ENCODE data around the gene FBP1. TPM values are rescaled to one million over a fixed set of nuclear protein-coding genes. Genes with fewer than 3 reads are reported as not detected.

Gene FBP1
- polyA plus RNA-seq, 1 experiment = not detected

DNA sequence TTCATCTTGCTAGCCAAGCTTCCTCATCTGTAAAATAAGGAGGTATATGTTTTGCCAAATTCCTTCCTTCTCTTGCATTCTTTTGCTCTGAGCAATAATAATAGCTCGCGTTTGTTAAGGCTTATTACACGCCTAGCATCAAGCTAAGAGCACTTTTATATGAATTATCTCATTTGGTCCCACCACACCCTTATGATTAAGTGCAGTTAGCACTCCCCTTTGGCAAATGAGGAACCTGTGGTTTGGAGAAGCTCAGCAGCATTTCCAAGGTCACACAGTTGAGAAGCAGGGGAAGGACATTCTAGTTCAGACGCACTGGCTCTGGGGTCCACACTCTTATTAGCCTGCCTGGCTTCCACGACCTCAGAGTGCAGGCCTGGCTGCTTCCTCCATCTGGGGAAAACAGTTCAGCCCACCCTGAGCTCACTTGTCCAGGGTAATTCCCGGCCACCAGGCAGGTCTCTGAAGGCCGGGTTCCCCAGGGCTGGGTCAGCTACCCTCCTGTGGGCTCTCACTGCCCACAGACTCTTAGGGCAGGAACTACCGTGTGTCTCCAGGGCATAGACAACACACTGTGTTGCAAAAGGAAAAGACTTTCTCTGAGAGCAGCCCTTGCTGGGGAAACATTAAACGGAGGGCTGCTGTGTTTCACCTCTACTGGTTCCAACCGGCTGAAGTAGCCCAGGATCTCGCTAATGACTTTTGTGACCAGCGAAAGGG is 9.9 kb upstream of the FBP1 start:
- Histone ChIP-seq H3K27me3 (ENCODE audit: control insufficient read depth, insufficient read depth, low read length) (peaks cover 6% of the 10 kb centered on the region), H3K9me3 (ENCODE audit: control insufficient read depth, insufficient read depth, low read length) (no peaks in the 10 kb centered on the region; the same call in 1 of the 2 replicates), H3K4me3 (ENCODE audit: low read depth, low read length) (no peak overlapping the region), H3K27ac (ENCODE audit: low read depth, low read length) (no peak overlapping the region)
- no peak for DNase-seq (ENCODE audit: low read depth, low spot score)
- POLR2A ChIA-PET = no interaction called here
- CTCF ChIA-PET = interaction anchor here (0.9 to 1.1 kb wide), 3 partner anchors 33 to 483 kb away, joined by 3 read pairs; no protein-coding TSS in a partner anchor
- TF ChIP-seq, protein P1, sequence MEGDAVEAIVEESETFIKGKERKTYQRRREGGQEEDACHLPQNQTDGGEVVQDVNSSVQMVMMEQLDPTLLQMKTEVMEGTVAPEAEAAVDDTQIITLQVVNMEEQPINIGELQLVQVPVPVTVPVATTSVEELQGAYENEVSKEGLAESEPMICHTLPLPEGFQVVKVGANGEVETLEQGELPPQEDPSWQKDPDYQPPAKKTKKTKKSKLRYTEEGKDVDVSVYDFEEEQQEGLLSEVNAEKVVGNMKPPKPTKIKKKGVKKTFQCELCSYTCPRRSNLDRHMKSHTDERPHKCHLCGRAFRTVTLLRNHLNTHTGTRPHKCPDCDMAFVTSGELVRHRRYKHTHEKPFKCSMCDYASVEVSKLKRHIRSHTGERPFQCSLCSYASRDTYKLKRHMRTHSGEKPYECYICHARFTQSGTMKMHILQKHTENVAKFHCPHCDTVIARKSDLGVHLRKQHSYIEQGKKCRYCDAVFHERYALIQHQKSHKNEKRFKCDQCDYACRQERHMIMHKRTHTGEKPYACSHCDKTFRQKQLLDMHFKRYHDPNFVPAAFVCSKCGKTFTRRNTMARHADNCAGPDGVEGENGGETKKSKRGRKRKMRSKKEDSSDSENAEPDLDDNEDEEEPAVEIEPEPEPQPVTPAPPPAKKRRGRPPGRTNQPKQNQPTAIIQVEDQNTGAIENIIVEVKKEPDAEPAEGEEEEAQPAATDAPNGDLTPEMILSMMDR (IDR thresholded peaks at IDR 0.05; ENCODE audit: low read depth, low read length) = no peak

DNA sequence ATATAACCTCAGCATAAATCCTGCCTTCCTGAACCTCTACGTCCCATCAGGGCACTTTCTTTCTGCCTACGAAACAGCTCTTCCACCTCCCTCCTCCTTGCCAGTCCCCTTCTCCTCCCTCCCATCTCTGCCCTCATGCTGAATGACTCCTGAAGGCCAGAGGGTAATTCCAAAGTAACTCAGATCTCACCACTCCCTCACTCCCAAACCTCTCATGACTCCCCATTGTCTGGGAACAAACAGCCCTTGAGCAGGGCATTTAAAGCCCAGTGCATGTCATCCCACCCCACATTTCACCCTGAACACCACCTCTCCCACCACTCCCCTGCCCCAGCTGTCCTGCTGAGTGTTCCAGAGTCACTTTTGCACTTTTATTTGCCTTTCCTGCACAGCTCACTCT is 8.9 kb upstream of the FBP1 start:
- ChIA-PET POLR2A (no interaction called here), CTCF (interaction anchor here (1.0 to 1.1 kb wide), 2 partner anchors 34 to 484 kb away, joined by 3 read pairs; no protein-coding TSS in a partner anchor)
- DNase-seq (ENCODE audit: low read depth, low spot score) = no peak
- Histone ChIP-seq H3K27ac (ENCODE audit: low read depth, low read length) (no peak overlapping the region), H3K27me3 (ENCODE audit: control insufficient read depth, insufficient read depth, low read length) (peaks cover 3% of the 10 kb centered on the region), H3K9me3 (ENCODE audit: control insufficient read depth, insufficient read depth, low read length) (no peaks in the 10 kb centered on the region; the same call in 1 of the 2 replicates), H3K4me3 (ENCODE audit: low read depth, low read length) (no peak overlapping the region)
- TF ChIP-seq, protein P1 (IDR thresholded peaks at IDR 0.05; ENCODE audit: low read depth, low read length) = no peak

DNA sequence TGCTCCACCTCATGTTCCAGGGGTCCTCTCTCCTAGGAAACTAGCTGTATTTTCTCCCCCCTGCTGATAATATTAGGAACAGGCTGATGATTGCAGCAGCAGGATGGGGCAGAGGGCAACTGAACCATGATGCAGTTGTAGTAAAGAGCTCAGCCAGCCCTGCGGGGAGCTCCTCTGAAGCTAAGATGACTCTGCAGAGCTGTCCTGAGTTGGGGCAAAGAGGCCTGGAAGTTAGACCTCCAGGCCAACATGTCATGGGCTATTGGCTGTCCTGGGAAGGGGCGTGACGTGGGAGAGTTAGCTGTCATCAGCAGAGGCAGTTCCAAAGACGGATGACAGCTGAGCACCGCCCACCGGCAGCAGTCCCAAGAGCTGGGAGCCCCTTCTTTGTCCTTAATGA is 6.6 kb upstream of the FBP1 start:
- Histone ChIP-seq H3K4me3 (ENCODE audit: low read depth, low read length) (no peak overlapping the region), H3K9me3 (ENCODE audit: control insufficient read depth, insufficient read depth, low read length) (no peaks in the 10 kb centered on the region; the same call in 1 of the 2 replicates), H3K27ac (ENCODE audit: low read depth, low read length) (no peak overlapping the region), H3K27me3 (ENCODE audit: control insufficient read depth, insufficient read depth, low read length) (peaks cover 11% of the 10 kb centered on the region)
- CTCF ChIA-PET = interaction anchor here (1.0 to 1.1 kb wide), 2 partner anchors 23 to 482 kb away, joined by 3 to 4 read pairs; no protein-coding TSS in a partner anchor
- TF ChIP-seq, protein P1 (IDR thresholded peaks at IDR 0.05; ENCODE audit: low read depth, low read length) = no peak
- POLR2A ChIA-PET = no interaction called here
- no peak for DNase-seq (ENCODE audit: low read depth, low spot score)

DNA sequence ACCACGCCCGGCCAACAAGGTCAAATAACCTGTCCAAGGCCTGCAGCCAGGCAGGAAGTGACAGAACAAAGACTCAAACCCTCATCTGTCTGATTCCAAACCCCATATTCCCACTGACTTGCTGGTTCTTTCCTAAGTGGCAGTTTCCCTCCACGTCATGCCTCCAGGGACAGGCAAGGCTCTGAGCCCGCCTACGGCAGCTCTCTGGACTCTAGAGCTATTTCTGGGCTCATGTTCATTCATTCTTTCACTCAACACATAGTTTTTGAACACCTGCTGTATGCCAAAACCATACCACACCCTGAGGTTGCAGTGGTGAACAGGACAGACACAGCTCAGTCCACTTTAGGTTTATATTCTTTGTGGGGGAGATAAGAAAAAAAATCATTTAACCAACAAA is 5.2 kb upstream of the FBP1 start:
- no peaks in the 10 kb centered on the region; the same call in 1 of the 2 replicates for H3K9me3 ChIP-seq (ENCODE audit: control insufficient read depth, insufficient read depth, low read length)
- H3K27me3 ChIP-seq (ENCODE audit: control insufficient read depth, insufficient read depth, low read length) = peaks cover 22% of the 10 kb centered on the region
- no peak for DNase-seq (ENCODE audit: low read depth, low spot score)
- ChIA-PET POLR2A (no interaction called here), CTCF (no interaction called here)
- H3K4me3 ChIP-seq (ENCODE audit: low read depth, low read length) = no peak overlapping the region
- TF ChIP-seq, protein P1 (IDR thresholded peaks at IDR 0.05; ENCODE audit: low read depth, low read length) = no peak
- no peak overlapping the region for H3K27ac ChIP-seq (ENCODE audit: low read depth, low read length)

DNA sequence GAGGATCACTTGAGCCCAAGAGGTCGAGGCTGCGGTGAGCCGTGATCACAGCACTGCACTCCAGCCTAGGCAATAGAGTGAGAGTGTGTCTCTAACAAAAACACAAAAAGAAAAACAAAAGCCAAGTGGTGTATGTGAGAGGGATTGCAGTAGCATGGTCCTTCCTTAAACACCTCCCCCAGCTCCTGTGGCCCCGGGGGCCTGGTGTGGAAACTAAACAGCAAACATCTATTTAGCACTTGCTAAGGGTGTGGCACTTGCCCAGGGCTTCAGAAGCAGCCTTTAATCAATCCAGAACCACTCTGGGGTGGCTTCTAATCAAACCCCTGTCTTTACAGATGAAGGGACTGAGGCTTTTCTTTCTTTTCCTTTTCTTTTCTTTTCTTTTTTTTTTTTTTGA is 4.4 kb upstream of the FBP1 start:
- Histone ChIP-seq H3K27me3 (ENCODE audit: control insufficient read depth, insufficient read depth, low read length) (peaks cover 30% of the 10 kb centered on the region), H3K27ac (ENCODE audit: low read depth, low read length) (no peak overlapping the region), H3K9me3 (ENCODE audit: control insufficient read depth, insufficient read depth, low read length) (no peaks in the 10 kb centered on the region; the same call in 1 of the 2 replicates), H3K4me3 (ENCODE audit: low read depth, low read length) (no peak overlapping the region)
- CTCF ChIA-PET = no interaction called here
- POLR2A ChIA-PET = no interaction called here
- TF ChIP-seq, protein P1 (IDR thresholded peaks at IDR 0.05; ENCODE audit: low read depth, low read length) = no peak
- DNase-seq (ENCODE audit: low read depth, low spot score) = no peak
